Naive thymus-derived CD8-positive, alpha-beta T cell (primary cell): ENCODE results near the gene SRSF5. TPM values are rescaled to one million over a fixed set of nuclear protein-coding genes. Genes with fewer than 3 reads are reported as not detected.
A peak's percentile ranks its signal among the peaks of the same experiment; 100 is the strongest.
"Not testable (repeated sequence)": the region's sequence is repeated elsewhere in the genome, so short reads cannot be mapped to it uniquely, and the experiment has no call there.

Experiments
- ATAC-seq, 2 donors: fragments of 150-1000 bp; cut with Tn5 transposase in 1 of 2; sonication (Bioruptor Pico), chemical (Tn5 transposase) in 1 of 2; 1 replicate in 1 of 2; 2 replicates in 1 of 2; pipeline ENCODE4 v1.10.0; 2021; ENCODE audit warnings: mild to moderate bottlenecking in 2 of 2, moderate library complexity in 2 of 2
- POLR2A ChIA-PET: fragments of 350-600 bp; sonication (Branson Sonifier 250); formaldehyde crosslinking; loops from one replicate; lab custom pipeline; 2021; ENCODE audit warnings: antibody characterized with exemption; lab: Charles Lee
- DNase-seq, 10 donors: peaks; one replicate each; pipeline versions ENCODE4 v3.0.0 to v3.0.0-alpha.2; 2020 to 2022
- H3K27ac Mint-ChIP-seq, 10 donors: one replicate each; pipeline ENCODE4 v1.8.0; 2020 to 2022; ENCODE audit warnings: mild to moderate bottlenecking in 10 of 10, mixed read lengths in 10 of 10, moderate library complexity in 4 of 10, inconsistent platforms in 1 of 10
- H3K27me3 Mint-ChIP-seq, 5 donors: one replicate each; pipeline ENCODE4 v1.8.0; 2021 to 2022; ENCODE audit warnings: mixed read lengths in 5 of 5
- H3K36me3 Mint-ChIP-seq, 3 donors: one replicate each; pipeline ENCODE4 v1.8.0; 2020 to 2022; ENCODE audit warnings: mixed read lengths in 3 of 3, mild to moderate bottlenecking in 2 of 3, inconsistent platforms in 1 of 3
- H3K4me1 Mint-ChIP-seq, 4 donors: one replicate each; pipeline ENCODE4 v1.8.0; 2021 to 2022; ENCODE audit warnings: mixed read lengths in 4 of 4
- H3K4me3 Mint-ChIP-seq, 10 donors: one replicate each; pipeline ENCODE4 v1.8.0; 2020 to 2022; ENCODE audit warnings: mild to moderate bottlenecking in 10 of 10, mixed read lengths in 10 of 10, moderate library complexity in 6 of 10, inconsistent platforms in 1 of 10
- H3K9me3 Mint-ChIP-seq, 9 donors: one replicate each; pipeline ENCODE4 v1.8.0; 2020 to 2022; ENCODE audit warnings: mixed read lengths in 9 of 9, mild to moderate bottlenecking in 3 of 9, inconsistent platforms in 1 of 9, moderate library complexity in 1 of 9
- polyA plus RNA-seq, 3 donors: library from polyadenylated mRNA; unstranded; fragments of 300-500 nt; fragmentation: Illumina TruSeq; gene quantifications; one replicate each; pipeline ENCODE4 v1.2.3, GENCODE V29; 2021
- total RNA-seq, 8 experiments: library from RNA in 2 of 8; stranded (reverse) in 2 of 8; gene quantifications; one replicate each; pipeline ENCODE4 v1.2.3 and lab custom pipeline; 2021 to 2026

The SRSF5 gene
- 1,000 to 10,000 TPM; 1,187 to 1,211 TPM for total RNA-seq
- 1,000 to 10,000 TPM; 1,279 to 1,496 (median 1,446) TPM for polyA plus RNA-seq
- 326 to 1,481 (median 793) reads per million in 6 experiments for total RNA-seq (lab: John Stamatoyannopoulos, UW)

- POLR2A ChIA-PET: interaction anchor here (0.6 to 3.9 kb wide), 26 partner anchors 8 to 616 kb away, joined by 3 to 50 read pairs (median 5); partner anchors contain the start of genes DCAF5, ERH, EXD2 and SLC39A9
- Mint-ChIP-seq H3K36me3 (peaks cover 26 to 48% (median 40%) of the 10 kb centered on the region in 3 donors), H3K27me3 (peaks cover 0 to 6% (median 0%) of the 10 kb centered on the region in 5 donors), H3K4me1 (peaks cover 39 to 78% (median 70%) of the 10 kb centered on the region in 4 donors), H3K4me3 (peak within 1 kb of the TSS; percentile 93 to 100 (median 99)), H3K9me3 (peaks cover 0 to 11% (median 0%) of the 10 kb centered on the region in 9 donors), H3K27ac (peak within 1 kb of the TSS; percentile 100)
- DNase-seq (peak in 9 of 10 donors; percentile 88 to 97 (median 94)), ATAC-seq (peak; percentile 74 to 82)
Observed at GRCh38 chr14:69766984-69767368, at the start of gene SRSF5. Gene SRSF5, plus strand, starts transcription at chr14:69767142. Its CDS starts 1,015 bp downstream, at chr14:69768157.

- H3K27ac Mint-ChIP-seq: peak overlapping the region in 5 of 10 donors; percentile 6 to 43 (median 13)
- peaks cover 0 to 12% (median 0%) of the 10 kb centered on the region in 3 donors for H3K36me3 Mint-ChIP-seq
- H3K9me3 Mint-ChIP-seq, DNase-seq, POLR2A ChIA-PET, ATAC-seq, H3K4me3 Mint-ChIP-seq, H3K27me3 Mint-ChIP-seq: not testable (repeated sequence)
- peaks cover 14 to 28% (median 18%) of the 10 kb centered on the region in 4 donors for H3K4me1 Mint-ChIP-seq
Observed at GRCh38 chr14:69718614-69719013, 48.3 kb upstream of the SRSF5 start.

GRCh38 chr14:69719501-69719951 lies 47.4 kb upstream of the SRSF5 start:
- H3K9me3 Mint-ChIP-seq: no peaks in the 10 kb centered on the region
- no peak overlapping the region for H3K4me3 Mint-ChIP-seq
- POLR2A ChIA-PET: no interaction called here
- no peak for DNase-seq
- H3K27me3 Mint-ChIP-seq: no peaks in the 10 kb centered on the region
- peaks cover 0 to 6% (median 0%) of the 10 kb centered on the region in 3 donors for H3K36me3 Mint-ChIP-seq
- H3K4me1 Mint-ChIP-seq: peaks cover 14 to 24% (median 18%) of the 10 kb centered on the region in 4 donors
- no peak for ATAC-seq
- peak overlapping the region in 1 of 10 donors; percentile 37 for H3K27ac Mint-ChIP-seq

- no peaks in the 10 kb centered on the region for H3K27me3 Mint-ChIP-seq
- peaks cover 0 to 1% (median 0%) of the 10 kb centered on the region in 3 donors for H3K36me3 Mint-ChIP-seq
- no peaks in the 10 kb centered on the region for H3K9me3 Mint-ChIP-seq
- H3K4me3 Mint-ChIP-seq: no peak overlapping the region
- POLR2A ChIA-PET: no interaction called here
- no peak overlapping the region for H3K27ac Mint-ChIP-seq
- no peak for ATAC-seq
- H3K4me1 Mint-ChIP-seq: peaks cover 9 to 20% (median 12%) of the 10 kb centered on the region in 4 donors
- no peak for DNase-seq
Observed at GRCh38 chr14:69720912-69721311, 46.0 kb upstream of the SRSF5 start.

- H3K9me3 Mint-ChIP-seq: no peaks in the 10 kb centered on the region
- POLR2A ChIA-PET: interaction anchor here (0.5 to 2.1 kb wide), 3 partner anchors 10 to 1176 kb away, joined by 3 to 12 read pairs (median 3); partner anchors contain the start of gene SRSF5
- H3K4me3 Mint-ChIP-seq: peak overlapping the region; percentile 49 to 82 (median 72)
- H3K4me1 Mint-ChIP-seq: peaks cover 3 to 29% (median 10%) of the 10 kb centered on the region in 4 donors
- DNase-seq: peak; percentile 65 to 90 (median 82)
- H3K27ac Mint-ChIP-seq: peak overlapping the region in 9 of 10 donors; percentile 15 to 86 (median 65)
- peak; percentile 92 to 95 for ATAC-seq
- peaks cover 0 to 1% (median 0%) of the 10 kb centered on the region in 5 donors for H3K27me3 Mint-ChIP-seq
- no peaks in the 10 kb centered on the region for H3K36me3 Mint-ChIP-seq
Observed at GRCh38 chr14:69726761-69727511, 40.0 kb upstream of the SRSF5 start.

- POLR2A ChIA-PET: interaction anchor here (0.5 to 2.1 kb wide), 2 partner anchors 39 to 1175 kb away, joined by 3 to 12 read pairs; partner anchors contain the start of gene SRSF5
- ATAC-seq (no peak), DNase-seq (no peak)
- Mint-ChIP-seq H3K36me3 (no peaks in the 10 kb centered on the region), H3K9me3 (no peaks in the 10 kb centered on the region), H3K27me3 (peaks cover 0 to 2% (median 0%) of the 10 kb centered on the region in 5 donors), H3K4me3 (peak overlapping the region in 3 of 10 donors; percentile 33 to 49 (median 46)), H3K4me1 (peaks cover 3 to 29% (median 10%) of the 10 kb centered on the region in 4 donors), H3K27ac (peak overlapping the region in 3 of 10 donors; percentile 9 to 65 (median 24))
Observed at GRCh38 chr14:69727860-69728259, 39.1 kb upstream of the SRSF5 start.

- POLR2A ChIA-PET: interaction anchor here (2.0 kb wide), 1 partner anchor 34 kb away, joined by 8 read pairs; the partner anchor contains the start of gene SRSF5
- Mint-ChIP-seq H3K27me3 (peaks cover 0 to 16% (median 6%) of the 10 kb centered on the region in 5 donors), H3K4me1 (peaks cover under 1 to 16% (median 7%) of the 10 kb centered on the region in 4 donors), H3K27ac (peak overlapping the region in 1 of 10 donors; percentile 21)
- DNase-seq, H3K36me3 Mint-ChIP-seq, ATAC-seq, H3K4me3 Mint-ChIP-seq, H3K9me3 Mint-ChIP-seq: not testable (repeated sequence)
Observed at GRCh38 chr14:69731919-69732598, 34.9 kb upstream of the SRSF5 start.

GRCh38 chr14:69736405-69736804 lies 30.5 kb upstream of the SRSF5 start:
- not testable (repeated sequence) for ATAC-seq, H3K27ac Mint-ChIP-seq, H3K4me1 Mint-ChIP-seq, H3K9me3 Mint-ChIP-seq, DNase-seq, H3K36me3 Mint-ChIP-seq, H3K4me3 Mint-ChIP-seq
- POLR2A ChIA-PET: interaction anchor here (0.7 to 1.2 kb wide), 2 partner anchors 9 to 31 kb away, joined by 3 read pairs; partner anchors contain the start of gene SRSF5
- peaks cover 0 to 16% (median 6%) of the 10 kb centered on the region in 5 donors for H3K27me3 Mint-ChIP-seq

GRCh38 chr14:69741055-69741454 lies 25.9 kb upstream of the SRSF5 start:
- peaks cover 0 to 4% (median 0%) of the 10 kb centered on the region in 5 donors for H3K27me3 Mint-ChIP-seq
- peaks cover 2 to 5% (median 3%) of the 10 kb centered on the region in 4 donors for H3K4me1 Mint-ChIP-seq
- DNase-seq: no peak
- H3K36me3 Mint-ChIP-seq: no peaks in the 10 kb centered on the region
- POLR2A ChIA-PET: no interaction called here
- H3K4me3 Mint-ChIP-seq: no peak overlapping the region
- peaks cover 0 to 4% (median 0%) of the 10 kb centered on the region in 9 donors for H3K9me3 Mint-ChIP-seq
- ATAC-seq: no peak
- no peak overlapping the region for H3K27ac Mint-ChIP-seq

GRCh38 chr14:69749956-69750355 lies 17.0 kb upstream of the SRSF5 start:
- no peaks in the 10 kb centered on the region for H3K36me3 Mint-ChIP-seq
- H3K27me3 Mint-ChIP-seq: peaks cover 0 to 3% (median 0%) of the 10 kb centered on the region in 5 donors
- no peak overlapping the region for H3K27ac Mint-ChIP-seq
- POLR2A ChIA-PET: interaction anchor here (2.1 kb wide), 1 partner anchor 17 kb away, joined by 12 read pairs; the partner anchor contains the start of gene SRSF5
- ATAC-seq (no peak), DNase-seq (no peak)
- no peaks in the 10 kb centered on the region for H3K9me3 Mint-ChIP-seq
- H3K4me3 Mint-ChIP-seq: no peak overlapping the region
- peaks cover 4 to 14% (median 10%) of the 10 kb centered on the region in 4 donors for H3K4me1 Mint-ChIP-seq

GRCh38 chr14:69750495-69750894 lies 16.4 kb upstream of the SRSF5 start:
- DNase-seq: no peak
- H3K4me1 Mint-ChIP-seq: peaks cover 6 to 19% (median 15%) of the 10 kb centered on the region in 4 donors
- no peak overlapping the region for H3K4me3 Mint-ChIP-seq
- no peaks in the 10 kb centered on the region for H3K36me3 Mint-ChIP-seq
- POLR2A ChIA-PET: interaction anchor here (2.1 kb wide), 1 partner anchor 17 kb away, joined by 12 read pairs; the partner anchor contains the start of gene SRSF5
- no peaks in the 10 kb centered on the region for H3K9me3 Mint-ChIP-seq
- H3K27me3 Mint-ChIP-seq: peaks cover 0 to 3% (median 0%) of the 10 kb centered on the region in 5 donors
- H3K27ac Mint-ChIP-seq: no peak overlapping the region
- no peak for ATAC-seq

- H3K36me3 Mint-ChIP-seq: no peaks in the 10 kb centered on the region
Observed at GRCh38 chr14:69752773-69753172, 14.2 kb upstream of the SRSF5 start.

More at GRCh38 chr14:69752773-69753172, 14.2 kb upstream of the SRSF5 start:
- Mint-ChIP-seq H3K9me3 (no peaks in the 10 kb centered on the region), H3K4me1 (peaks cover 8 to 20% (median 12%) of the 10 kb centered on the region in 4 donors), H3K27ac (no peak overlapping the region), H3K4me3 (no peak overlapping the region), H3K27me3 (peaks cover 0 to 3% (median 0%) of the 10 kb centered on the region in 5 donors)
- POLR2A ChIA-PET: interaction anchor here (0.7 to 4.7 kb wide), 2 partner anchors 14 to 171 kb away, joined by 3 to 50 read pairs; partner anchors contain the start of gene SRSF5
- ATAC-seq (no peak), DNase-seq (no peak)
